Measurements from ENCODE around the gene AP3S1.
"Not testable (repeated sequence)": the region's sequence is repeated elsewhere in the genome, so short reads cannot be mapped to it uniquely, and the experiment has no call there.

The AP3S1 gene

GRCh38 chr5:115873392-115873791 is 31.7 kb downstream of the AP3S1 start:
- DNase-seq = no peak

GRCh38 chr5:115875447-115875846 is 33.7 kb downstream of the AP3S1 start:
- no peak for DNase-seq

GRCh38 chr5:115877342-115877741 is 35.6 kb downstream of the AP3S1 start:
- DNase-seq = not testable (repeated sequence)

- not testable (repeated sequence) for DNase-seq
These were observed 40.7 kb downstream of the AP3S1 start for GRCh38 chr5:115882434-115882833.

- no peak for DNase-seq
These were observed 43.0 kb downstream of the AP3S1 start for GRCh38 chr5:115884704-115885103.

GRCh38 chr5:115885208-115885607 is 43.5 kb downstream of the AP3S1 start:
- DNase-seq = not testable (repeated sequence)

GRCh38 chr5:115888027-115888426 is 46.3 kb downstream of the AP3S1 start:
- peak; percentile 36 to 48 for DNase-seq

GRCh38 chr5:115892021-115892420 is 50.3 kb downstream of the AP3S1 start:
- no peak for DNase-seq

- no peak for DNase-seq
These were observed 52.6 kb downstream of the AP3S1 start for GRCh38 chr5:115894342-115894741.

GRCh38 chr5:115895821-115896220 is 54.1 kb downstream of the AP3S1 start:
- DNase-seq = no peak

GRCh38 chr5:115898656-115899055 is 56.9 kb downstream of the AP3S1 start:
- DNase-seq = no peak

- DNase-seq = no peak
These were observed 65.4 kb downstream of the AP3S1 start for GRCh38 chr5:115907177-115907576.

GRCh38 chr5:115913623-115914400 is 72.1 kb downstream of the AP3S1 start:
- DNase-seq = not testable (repeated sequence)

GRCh38 chr5:115920171-115920725 is 78.5 kb downstream of the AP3S1 start:
- DNase-seq = no peak

- DNase-seq = not testable (repeated sequence)
These were observed 87.1 kb downstream of the AP3S1 start for GRCh38 chr5:115928578-115929407.

GRCh38 chr5:115930171-115930570 is 88.4 kb downstream of the AP3S1 start:
- not testable (repeated sequence) for DNase-seq

- DNase-seq = no peak
These were observed 89.0 kb downstream of the AP3S1 start for GRCh38 chr5:115930630-115931337.

GRCh38 chr5:115932991-115933390 is 91.3 kb downstream of the AP3S1 start:
- DNase-seq = no peak

- DNase-seq = no peak
These were observed 92.7 kb downstream of the AP3S1 start for GRCh38 chr5:115934388-115934974.

GRCh38 chr5:115936031-115936430 is 94.3 kb downstream of the AP3S1 start:
- no peak for DNase-seq

GRCh38 chr5:115939059-115939458 is 97.3 kb downstream of the AP3S1 start:
- DNase-seq = no peak

- no peak for DNase-seq
These were observed 98.5 kb downstream of the AP3S1 start for GRCh38 chr5:115940080-115940810.

Measured in AML-193 (cell line).